Mesendoderm (in vitro differentiated cells): ENCODE results near the gene LTO1.

Experiments
- DNase-seq: peaks from one replicate; pipeline ENCODE4 v3.0.0; 2013
- H2AK5ac ChIP-seq: 2 replicates; pipeline ENCODE4 v1.6.1; 2013; ENCODE audit warnings: low read length, inconsistent platforms
- H2BK120ac ChIP-seq: 2 replicates; pipeline ENCODE4 v1.6.1; 2013; ENCODE audit warnings: low read depth, mild to moderate bottlenecking, low read length, moderate library complexity, mixed read lengths
- H2BK15ac ChIP-seq: replicated peaks from 2 replicates; pipeline ENCODE4 v1.6.1; 2013; ENCODE audit warnings: low read depth, mild to moderate bottlenecking, moderate library complexity
- H2BK5ac ChIP-seq: 2 replicates; pipeline ENCODE4 v1.6.1; 2013; ENCODE audit warnings: low read length, inconsistent platforms
- H3K18ac ChIP-seq: 2 replicates; pipeline ENCODE4 v1.6.1; 2013; ENCODE audit warnings: mild to moderate bottlenecking, low read length, mixed read lengths
- H3K23ac ChIP-seq: one replicate; pipeline ENCODE4 v1.6.1; 2013; ENCODE audit warnings: low read length
- H3K27ac ChIP-seq: 2 replicates; pipeline ENCODE4 v1.5.1; 2013; ENCODE audit warnings: low read depth, mild to moderate bottlenecking, inconsistent platforms, low read length, moderate library complexity
- H3K27me3 ChIP-seq: 2 replicates; pipeline ENCODE4 v1.6.1; 2013; ENCODE audit warnings: low read length, control low read depth, mild to moderate bottlenecking, inconsistent platforms; ENCODE audit not compliant: insufficient read depth, poor library complexity
- H3K36me3 ChIP-seq: 2 replicates; pipeline ENCODE4 v1.6.1; 2013; ENCODE audit warnings: low read length, inconsistent platforms; ENCODE audit not compliant: control insufficient read depth, insufficient read depth
- H3K4ac ChIP-seq: one replicate; pipeline ENCODE4 v1.6.1; 2013; ENCODE audit warnings: low read depth, mild to moderate bottlenecking, low read length, moderate library complexity
- H3K4me1 ChIP-seq: 2 replicates; pipeline ENCODE4 v1.6.1; 2013; ENCODE audit warnings: low read depth, low read length, inconsistent platforms; ENCODE audit not compliant: control insufficient read depth
- H3K4me2 ChIP-seq: 2 replicates; pipeline ENCODE4 v1.6.1; 2013; ENCODE audit warnings: low read length
- H3K4me3 ChIP-seq: 2 replicates; pipeline ENCODE4 v1.5.1; 2013; ENCODE audit warnings: mild to moderate bottlenecking, low read length
- H3K56ac ChIP-seq: one replicate; pipeline ENCODE4 v1.6.1; 2013; ENCODE audit warnings: low read length
- H3K79me1 ChIP-seq: 2 replicates; pipeline ENCODE4 v1.6.1; 2013; ENCODE audit warnings: low read length, inconsistent platforms
- H3K79me2 ChIP-seq: 2 replicates; pipeline ENCODE4 v1.6.1; 2013; ENCODE audit warnings: mild to moderate bottlenecking, low read length; ENCODE audit not compliant: control insufficient read depth, insufficient read depth
- H3K9ac ChIP-seq: 2 replicates; pipeline ENCODE4 v1.6.1; 2013; ENCODE audit warnings: low read length, inconsistent platforms
- H4K5ac ChIP-seq: one replicate; pipeline ENCODE4 v1.6.1; 2013; ENCODE audit warnings: low read length
- H4K8ac ChIP-seq: one replicate; pipeline ENCODE4 v1.6.1; 2013; ENCODE audit warnings: low read depth, mild to moderate bottlenecking, control low read depth, low read length, moderate library complexity
- WGBS: extraction: QIAGEN DNeasy Blood & Tissue Kit; methylation state at CpG from one replicate; pipeline ENCODE4 v1.1.7; 2013; ENCODE audit warnings: low lambda C conversion rate, missing lambda C conversion rate; ENCODE audit not compliant: insufficient coverage; ENCODE audit errors: extremely low coverage; 5-methylcytosine and 5-hydroxymethylcytosine counted together

The LTO1 gene

GRCh38 chr11:69657911-69658625 is 17.1 kb downstream of the LTO1 start:
- H3K4me1 ChIP-seq: peaks cover 3% of the 10 kb centered on the region
- no peak overlapping the region for H3K4me2 ChIP-seq
- peak overlapping the region; percentile 26 for H3K27ac ChIP-seq
- peak overlapping the region; percentile 71 for H3K56ac ChIP-seq
- H4K5ac ChIP-seq: no peak overlapping the region
- H3K9ac ChIP-seq: peak overlapping the region; percentile 38
- H3K79me2 ChIP-seq: no peaks in the 10 kb centered on the region
- no peak overlapping the region for H3K4me3 ChIP-seq
- H3K27me3 ChIP-seq: no peaks in the 10 kb centered on the region
- no CpG with 5 or more reads among the region's 27 CpGs for WGBS
- H3K36me3 ChIP-seq: peaks cover 2% of the 10 kb centered on the region
- H3K79me1 ChIP-seq: no peaks in the 10 kb centered on the region
- H3K18ac ChIP-seq: peak overlapping the region; percentile 69
- DNase-seq: peak; percentile 95
- no peak overlapping the region for H2BK120ac ChIP-seq
- no peak overlapping the region for H2AK5ac ChIP-seq
- peak overlapping the region; percentile 94 for H3K23ac ChIP-seq
- H2BK5ac ChIP-seq: peak overlapping the region; percentile 73
- H3K4ac ChIP-seq: no peak overlapping the region
- no peak overlapping the region for H2BK15ac ChIP-seq
- H4K8ac ChIP-seq: no peak overlapping the region

- H3K4ac ChIP-seq: no peak overlapping the region
- no peak overlapping the region for H2BK5ac ChIP-seq
- H3K27ac ChIP-seq: no peak overlapping the region
- no peak overlapping the region for H3K4me3 ChIP-seq
- H3K56ac ChIP-seq: peak overlapping the region; percentile 71
- H3K79me2 ChIP-seq: no peaks in the 10 kb centered on the region
- no peak overlapping the region for H4K8ac ChIP-seq
- no peaks in the 10 kb centered on the region for H3K27me3 ChIP-seq
- no peak for DNase-seq
- no peaks in the 10 kb centered on the region for H3K79me1 ChIP-seq
- H3K23ac ChIP-seq: no peak overlapping the region
- no peak overlapping the region for H2AK5ac ChIP-seq
- no peak overlapping the region for H4K5ac ChIP-seq
- H3K36me3 ChIP-seq: peaks cover 2% of the 10 kb centered on the region
- WGBS: no CpG with 5 or more reads among the region's 14 CpGs
- peak overlapping the region; percentile 38 for H3K9ac ChIP-seq
- no peak overlapping the region for H2BK120ac ChIP-seq
- no peak overlapping the region for H3K18ac ChIP-seq
- no peak overlapping the region for H3K4me2 ChIP-seq
- peaks cover 3% of the 10 kb centered on the region for H3K4me1 ChIP-seq
- no peak overlapping the region for H2BK15ac ChIP-seq
Observed at GRCh38 chr11:69657456-69657910, 17.7 kb downstream of the LTO1 start.

DNA sequence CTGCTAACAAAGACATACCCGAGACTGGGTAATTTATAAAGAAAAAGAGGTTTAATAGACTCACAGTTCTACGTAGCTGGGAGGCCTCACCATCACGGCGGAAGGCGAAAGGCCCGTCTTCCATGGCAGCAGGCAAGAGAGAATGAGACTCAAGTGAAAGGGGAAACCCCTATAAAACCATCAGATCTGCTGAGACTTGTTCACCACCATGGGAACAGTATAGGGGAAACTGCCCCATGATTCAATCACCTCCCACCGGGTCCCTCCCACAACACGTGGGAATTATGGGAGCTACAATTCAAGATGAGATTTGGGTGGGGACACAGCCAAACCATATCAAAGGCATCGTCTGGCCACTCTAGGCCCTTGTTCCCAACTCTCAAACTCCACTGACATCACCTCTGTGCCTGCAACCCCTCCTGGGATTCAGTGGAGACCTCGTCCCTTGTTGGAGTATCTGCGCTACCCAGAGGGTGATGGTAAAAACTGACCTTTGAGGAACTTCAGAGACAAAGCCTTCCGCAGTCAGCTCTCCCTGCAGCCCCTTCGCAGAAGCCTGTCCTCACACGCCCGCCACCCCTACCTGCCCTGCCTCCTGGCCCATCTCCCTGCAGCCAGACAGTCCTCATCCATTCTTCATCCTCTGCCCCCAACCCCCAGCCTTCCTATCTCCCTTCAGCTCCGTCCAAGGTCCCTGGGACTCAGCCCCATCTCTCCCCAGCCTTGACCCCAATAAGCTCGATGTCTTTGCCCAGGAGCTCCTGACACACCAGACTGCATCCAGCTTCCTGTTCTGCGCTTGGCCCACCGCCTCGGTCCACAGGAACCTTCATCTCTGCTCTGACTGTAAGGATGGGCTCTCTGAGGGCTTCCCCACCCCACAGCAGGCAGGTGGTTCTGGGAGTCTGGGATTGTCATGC is 18.4 kb downstream of the LTO1 start:
- no peak overlapping the region for H2BK5ac ChIP-seq
- no peak overlapping the region for H3K4me2 ChIP-seq
- H3K9ac ChIP-seq: no peak overlapping the region
- no peak for DNase-seq
- H4K8ac ChIP-seq: no peak overlapping the region
- H3K4ac ChIP-seq: no peak overlapping the region
- no peaks in the 10 kb centered on the region for H3K79me2 ChIP-seq
- no peak overlapping the region for H3K4me3 ChIP-seq
- no peak overlapping the region for H2AK5ac ChIP-seq
- no peaks in the 10 kb centered on the region for H3K27me3 ChIP-seq
- no peak overlapping the region for H3K18ac ChIP-seq
- peaks cover 3% of the 10 kb centered on the region for H3K4me1 ChIP-seq
- peaks cover 6% of the 10 kb centered on the region for H3K36me3 ChIP-seq
- H3K23ac ChIP-seq: no peak overlapping the region
- H2BK120ac ChIP-seq: no peak overlapping the region
- H3K56ac ChIP-seq: no peak overlapping the region
- no CpG with 5 or more reads among the region's 20 CpGs for WGBS
- H3K27ac ChIP-seq: no peak overlapping the region
- no peak overlapping the region for H4K5ac ChIP-seq
- H2BK15ac ChIP-seq: no peak overlapping the region
- no peaks in the 10 kb centered on the region for H3K79me1 ChIP-seq

DNA sequence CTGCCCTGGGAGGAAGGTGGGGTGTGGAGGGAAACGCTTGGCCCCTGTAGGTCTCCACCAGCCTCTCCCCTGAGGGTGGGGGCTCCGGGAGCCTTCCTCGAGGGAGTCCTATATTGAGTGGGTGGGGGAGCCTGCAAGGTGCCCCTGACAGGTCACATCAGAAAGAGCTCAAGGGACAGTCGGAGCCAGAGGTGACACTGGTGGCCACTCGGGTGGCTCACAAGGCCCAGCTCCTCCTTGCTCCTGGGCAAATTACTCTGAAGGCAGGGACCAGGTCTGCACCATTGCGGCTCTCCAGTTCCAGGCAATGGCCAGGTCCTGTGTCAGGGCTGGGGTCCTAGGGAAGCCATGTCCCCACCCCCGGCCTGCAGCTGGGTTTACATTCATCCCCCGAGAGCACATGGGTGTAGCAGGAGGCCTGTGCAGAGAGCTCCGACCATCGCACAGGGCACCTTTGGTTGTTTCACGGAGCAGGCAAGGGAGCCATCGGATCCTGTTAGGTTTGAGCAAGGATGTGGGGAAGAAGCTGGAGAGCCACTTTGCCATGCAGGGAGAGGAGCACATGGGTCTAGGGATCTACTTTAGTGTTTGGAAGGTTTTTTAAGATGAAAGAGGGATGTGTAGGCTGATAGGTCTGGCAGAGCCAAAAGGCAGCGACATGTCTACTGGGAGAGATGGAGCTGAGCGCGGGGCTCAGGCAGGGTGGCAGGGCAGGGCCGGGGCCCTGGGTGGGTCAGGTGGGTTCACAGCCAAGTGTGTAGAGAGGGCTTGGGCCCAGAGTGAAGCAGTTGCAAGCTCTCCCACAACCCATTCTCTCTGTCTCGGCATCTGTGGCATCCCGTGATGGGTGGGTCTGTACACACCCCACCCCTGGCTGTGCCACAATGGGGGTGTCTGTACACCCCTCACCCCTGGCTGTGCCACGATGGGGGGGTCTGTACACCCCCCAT is 19.4 kb downstream of the LTO1 start:
- no peak overlapping the region for H3K27ac ChIP-seq
- H3K23ac ChIP-seq: no peak overlapping the region
- H3K4me1 ChIP-seq: peaks cover 3% of the 10 kb centered on the region
- peaks cover 11% of the 10 kb centered on the region for H3K36me3 ChIP-seq
- H3K4me3 ChIP-seq: no peak overlapping the region
- no peak overlapping the region for H3K4ac ChIP-seq
- WGBS: no CpG with 5 or more reads among the region's 19 CpGs
- no peak overlapping the region for H3K9ac ChIP-seq
- no peak overlapping the region for H4K5ac ChIP-seq
- H2BK120ac ChIP-seq: no peak overlapping the region
- H4K8ac ChIP-seq: no peak overlapping the region
- H2BK15ac ChIP-seq: no peak overlapping the region
- no peak for DNase-seq
- H3K56ac ChIP-seq: no peak overlapping the region
- no peak overlapping the region for H3K4me2 ChIP-seq
- H3K79me2 ChIP-seq: no peaks in the 10 kb centered on the region
- no peak overlapping the region for H3K18ac ChIP-seq
- H3K79me1 ChIP-seq: no peaks in the 10 kb centered on the region
- no peak overlapping the region for H2BK5ac ChIP-seq
- H3K27me3 ChIP-seq: no peaks in the 10 kb centered on the region
- H2AK5ac ChIP-seq: no peak overlapping the region

DNA sequence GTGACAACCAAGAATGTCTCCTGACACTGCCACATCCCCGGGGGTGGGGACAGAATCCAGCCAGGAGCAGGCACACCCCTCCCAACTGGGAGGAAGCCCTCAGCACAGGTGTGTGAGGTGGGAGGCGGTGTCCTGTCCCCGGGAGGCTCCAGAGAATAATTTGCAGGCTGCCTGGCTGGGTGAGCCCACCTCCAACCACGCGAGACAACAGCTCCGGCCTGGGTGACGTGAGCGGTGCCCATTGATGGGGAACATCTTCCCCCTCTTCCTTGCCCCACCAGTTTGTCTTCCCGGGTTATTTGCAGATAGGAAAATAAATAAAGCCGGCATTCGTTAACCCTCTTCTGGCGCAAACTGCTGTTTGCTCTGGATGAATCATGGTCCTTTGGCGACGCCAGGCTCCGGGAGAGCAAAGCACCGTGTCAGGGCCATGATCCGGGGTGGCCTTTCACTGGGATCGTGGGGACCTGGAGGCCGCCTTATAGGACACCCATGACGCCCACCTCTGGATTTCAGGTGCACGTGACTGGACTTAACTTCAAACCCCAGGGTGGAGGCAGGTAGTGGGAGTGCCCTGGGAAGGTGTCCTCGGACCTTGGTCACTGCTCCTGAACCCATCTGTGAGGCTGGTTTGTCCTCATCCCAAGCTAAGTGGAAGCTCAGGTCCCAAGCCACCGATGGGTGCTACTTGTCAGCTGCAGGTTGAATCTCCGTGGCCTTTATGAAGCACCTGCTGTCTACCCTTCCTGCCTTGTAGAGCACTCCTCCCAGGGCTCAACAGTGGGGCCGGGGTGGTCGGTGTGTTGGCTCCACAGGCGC is 20.3 kb downstream of the LTO1 start:
- Histone ChIP-seq H3K56ac (no peak overlapping the region), H2BK120ac (no peak overlapping the region), H3K36me3 (peaks cover 11% of the 10 kb centered on the region), H3K18ac (no peak overlapping the region), H3K79me1 (no peaks in the 10 kb centered on the region), H3K27ac (no peak overlapping the region), H2BK15ac (no peak overlapping the region), H4K5ac (no peak overlapping the region), H3K27me3 (no peaks in the 10 kb centered on the region), H3K4ac (no peak overlapping the region), H3K4me2 (no peak overlapping the region), H3K79me2 (no peaks in the 10 kb centered on the region), H3K9ac (no peak overlapping the region), H3K4me1 (peaks cover 3% of the 10 kb centered on the region), H3K23ac (no peak overlapping the region), H2BK5ac (no peak overlapping the region), H2AK5ac (no peak overlapping the region), H3K4me3 (no peak overlapping the region), H4K8ac (no peak overlapping the region)
- WGBS: no CpG with 5 or more reads among the region's 27 CpGs
- no peak for DNase-seq
